Parathyroid adenoma (tissue), 2 donors: Measurements from ENCODE around the gene MGST3.
"Not testable (repeated sequence)": the region's sequence is repeated elsewhere in the genome, so short reads cannot be mapped to it uniquely, and the experiment has no call there.

Source experiments
- H2AFZ ChIP-seq: fragments of 300-600 bp; sonication (generic); one replicate; pipeline ENCODE4 v1.7.0; 2017; ENCODE audit warnings: antibody characterized with exemption, mild to moderate bottlenecking
- H3K27ac ChIP-seq: fragments of 300-600 bp; sonication (generic); one replicate; pipeline ENCODE4 v1.7.0; 2017
- H3K27me3 ChIP-seq: fragments of 300-600 bp; sonication (generic); one replicate; pipeline ENCODE4 v1.7.0; 2017; ENCODE audit warnings: low read length; ENCODE audit not compliant: control insufficient read depth, insufficient read depth
- H3K36me3 ChIP-seq: fragments of 300-600 bp; sonication (generic); one replicate; pipeline ENCODE4 v1.7.0; 2017; ENCODE audit warnings: low read length; ENCODE audit not compliant: control insufficient read depth, insufficient read depth
- H3K4me1 ChIP-seq: fragments of 300-600 bp; sonication (generic); one replicate; pipeline ENCODE4 v1.7.0; 2017; ENCODE audit warnings: control low read depth
- H3K4me2 ChIP-seq: fragments of 300-600 bp; sonication (generic); one replicate; pipeline ENCODE4 v1.7.0; 2017; ENCODE audit warnings: low read length
- H3K4me3 ChIP-seq: fragments of 300-600 bp; sonication (generic); one replicate; pipeline ENCODE4 v1.7.0; 2017; ENCODE audit warnings: low read depth, low read length
- H3K79me2 ChIP-seq: fragments of 300-600 bp; sonication (generic); one replicate; pipeline ENCODE4 v1.7.0; 2017; ENCODE audit warnings: control low read depth
- H3K9ac ChIP-seq: fragments of 300-600 bp; sonication (generic); one replicate; pipeline ENCODE4 v1.7.0; 2017; ENCODE audit warnings: mild to moderate bottlenecking
- H3K9me3 ChIP-seq: fragments of 300-600 bp; sonication (generic); one replicate; pipeline ENCODE4 v1.7.0; 2017; ENCODE audit warnings: low read length; ENCODE audit not compliant: control insufficient read depth
- CTCF ChIP-seq: fragments of 300-600 bp; sonication (generic); IDR thresholded peaks from one replicate; pipeline ENCODE4 v1.7.0; 2017; ENCODE audit warnings: antibody characterized with exemption, mild to moderate bottlenecking
- donor health status: primary hyperparathyroidism.

MGST3 gene

GRCh38 chr1:165603810-165604209 lies 27.2 kb upstream of the MGST3 start:
- H3K4me2 ChIP-seq, result no peak overlapping the region
- no peak overlapping the region for H3K4me3 ChIP-seq
- H3K79me2 ChIP-seq, result no peaks in the 10 kb centered on the region
- H3K27ac ChIP-seq, result no peak overlapping the region
- H3K36me3 ChIP-seq, result no peaks in the 10 kb centered on the region
- no peaks in the 10 kb centered on the region for H3K9me3 ChIP-seq
- H3K9ac ChIP-seq, result no peak overlapping the region
- H3K4me1 ChIP-seq, result no peaks in the 10 kb centered on the region
- TF ChIP-seq CTCF, result no peak
- H3K27me3 ChIP-seq, result no peaks in the 10 kb centered on the region
- no peak overlapping the region for H2AFZ ChIP-seq

- no peaks in the 10 kb centered on the region for H3K36me3 ChIP-seq
- H3K4me2 ChIP-seq, result no peak overlapping the region
- H3K27me3 ChIP-seq, result no peaks in the 10 kb centered on the region
- no peaks in the 10 kb centered on the region for H3K79me2 ChIP-seq
- H3K9ac ChIP-seq, result no peak overlapping the region
- no peak for TF ChIP-seq CTCF
- no peak overlapping the region for H3K27ac ChIP-seq
- no peaks in the 10 kb centered on the region for H3K4me1 ChIP-seq
- H3K4me3 ChIP-seq, result no peak overlapping the region
- H3K9me3 ChIP-seq, result no peaks in the 10 kb centered on the region
- no peak overlapping the region for H2AFZ ChIP-seq
Observed at GRCh38 chr1:165605246-165605645, 25.8 kb upstream of the MGST3 start.

- H3K79me2 ChIP-seq, H3K9ac ChIP-seq, H3K27me3 ChIP-seq, H3K27ac ChIP-seq, H3K36me3 ChIP-seq, H3K4me2 ChIP-seq, H3K4me3 ChIP-seq, H3K9me3 ChIP-seq, H2AFZ ChIP-seq, H3K4me1 ChIP-seq: not testable (repeated sequence)
Observed at GRCh38 chr1:165606676-165607075, 24.4 kb upstream of the MGST3 start.

GRCh38 chr1:165610866-165611265 lies 20.2 kb upstream of the MGST3 start:
- H3K79me2 ChIP-seq, result no peaks in the 10 kb centered on the region
- peak overlapping the region; percentile 56 for H2AFZ ChIP-seq
- no peaks in the 10 kb centered on the region for H3K27me3 ChIP-seq
- H3K9ac ChIP-seq, result no peak overlapping the region
- no peak for TF ChIP-seq CTCF
- no peaks in the 10 kb centered on the region for H3K36me3 ChIP-seq
- no peak overlapping the region for H3K27ac ChIP-seq
- H3K4me3 ChIP-seq, result no peak overlapping the region
- H3K4me2 ChIP-seq, result no peak overlapping the region
- no peaks in the 10 kb centered on the region for H3K4me1 ChIP-seq
- no peaks in the 10 kb centered on the region for H3K9me3 ChIP-seq

GRCh38 chr1:165612062-165612461 lies 19.0 kb upstream of the MGST3 start:
- Histone ChIP-seq H3K4me2 (no peak overlapping the region), H3K79me2 (no peaks in the 10 kb centered on the region), H3K4me1 (no peaks in the 10 kb centered on the region), H2AFZ (no peak overlapping the region), H3K9me3 (no peaks in the 10 kb centered on the region), H3K27me3 (no peaks in the 10 kb centered on the region), H3K36me3 (no peaks in the 10 kb centered on the region), H3K9ac (no peak overlapping the region), H3K4me3 (no peak overlapping the region), H3K27ac (no peak overlapping the region)
- TF ChIP-seq CTCF, result no peak
